ENCODE data around the gene PTPN3. TPM values are rescaled to one million over a fixed set of nuclear protein-coding genes. Genes with fewer than 3 reads are reported as not detected.
"Not testable (repeated sequence)": the region's sequence is repeated elsewhere in the genome, so short reads cannot be mapped to it uniquely, and the experiment has no call there.

PTPN3 gene
- total and polyA plus RNA-seq, 2 donors (not counting 1 experiment from before 2014, with no cell fraction given) = not detected

- Mint-ChIP-seq H3K27me3 (peaks cover 32% of the 10 kb centered on the region), H3K27ac (no peak overlapping the region), H3K4me1 (no peaks in the 10 kb centered on the region), H3K4me3 (no peak overlapping the region), H3K9me3 (ENCODE audit: insufficient read depth) (no peaks in the 10 kb centered on the region)
- intact Hi-C loops (cut with micrococcal nuclease) = no loop called here
- no peak overlapping the region for H3K27ac ChIP-seq (ENCODE audit: low read length in 2 of 2)
- CTCF ChIA-PET = interaction anchor here (0.5 kb wide), 1 partner anchor 22 kb away, joined by 3 read pairs; no protein-coding TSS in a partner anchor
- H3K4me3 ChIP-seq (ENCODE audit: control extremely low read depth in 1 of 5, extremely low read depth in 1 of 5, insufficient read depth in 1 of 5, low read depth in 2 of 5, low read length in 4 of 5) = no peak overlapping the region
- no peak overlapping the region for H3K9ac ChIP-seq (ENCODE audit: low read length)
- ATAC-seq (ENCODE audit: low read depth) = no peak
- no peaks in the 10 kb centered on the region for H3K27me3 ChIP-seq (replicated peaks in 1 of 4; ENCODE audit: control extremely low read depth in 1 of 4, control insufficient read depth in 3 of 4, insufficient read depth in 4 of 4, low read length in 3 of 4)
- H4K20me1 ChIP-seq (ENCODE audit: control insufficient read depth, insufficient read depth, low read length, poor library complexity, severe bottlenecking) = no peaks in the 10 kb centered on the region
- no CpG with 5 or more reads among the region's 5 CpGs for WGBS (ENCODE audit: insufficient coverage)
- no peak overlapping the region for H2AFZ ChIP-seq (ENCODE audit: insufficient read depth, low read depth, low read length, poor library complexity, severe bottlenecking)
- DNase-seq = no peak
- POLR2A ChIA-PET = no interaction called here
- H3K79me2 ChIP-seq (ENCODE audit: control insufficient read depth, insufficient read depth, low read length) = no peaks in the 10 kb centered on the region
- no peaks in the 10 kb centered on the region for H3K4me1 ChIP-seq (ENCODE audit: control insufficient read depth in 2 of 2, insufficient read depth in 2 of 2, low read length in 2 of 2)
- H3K9me3 ChIP-seq (ENCODE audit: control extremely low read depth in 1 of 3, control insufficient read depth in 2 of 3, insufficient read depth in 1 of 3, low read length in 2 of 3) = no peaks in the 10 kb centered on the region
- H3K4me2 ChIP-seq (replicated peaks; ENCODE audit: low read depth, low read length, poor library complexity, severe bottlenecking) = no peak overlapping the region
- no peaks in the 10 kb centered on the region for H3K36me3 ChIP-seq (replicated peaks in 1 of 2; ENCODE audit: control extremely low read depth in 1 of 2, control insufficient read depth in 1 of 2, extremely low read depth in 1 of 2, insufficient read depth in 2 of 2, low read length in 1 of 2)
- TF ChIP-seq CTCF (IDR thresholded peaks at IDR 0.05) = no peak
- TF ChIP-seq EZH2 (IDR thresholded peaks at IDR 0.05; ENCODE audit: borderline replicate concordance, insufficient read depth, low read depth, low read length, poor library complexity, severe bottlenecking) = no peak
Measured at GRCh38 chr9:109510506-109510905, 12.4 kb upstream of the PTPN3 start.

GRCh38 chr9:109510042-109510441 lies 11.9 kb upstream of the PTPN3 start:
- H2AFZ ChIP-seq (ENCODE audit: insufficient read depth, low read depth, low read length, poor library complexity, severe bottlenecking); H3K9ac ChIP-seq (ENCODE audit: low read length); H4K20me1 ChIP-seq (ENCODE audit: control insufficient read depth, insufficient read depth, low read length, poor library complexity, severe bottlenecking); ATAC-seq (ENCODE audit: low read depth); H3K27ac ChIP-seq (ENCODE audit: low read length in 2 of 2); H3K27ac Mint-ChIP-seq; H3K4me2 ChIP-seq (replicated peaks; ENCODE audit: low read depth, low read length, poor library complexity, severe bottlenecking); H3K4me1 Mint-ChIP-seq; intact Hi-C loops (cut with micrococcal nuclease); H3K4me3 ChIP-seq (ENCODE audit: control extremely low read depth in 1 of 5, extremely low read depth in 1 of 5, insufficient read depth in 1 of 5, low read depth in 2 of 5, low read length in 4 of 5); H3K4me1 ChIP-seq (ENCODE audit: control insufficient read depth in 2 of 2, insufficient read depth in 2 of 2, low read length in 2 of 2); H3K4me3 Mint-ChIP-seq; H3K27me3 ChIP-seq (replicated peaks in 1 of 4; ENCODE audit: control extremely low read depth in 1 of 4, control insufficient read depth in 3 of 4, insufficient read depth in 4 of 4, low read length in 3 of 4); DNase-seq; H3K79me2 ChIP-seq (ENCODE audit: control insufficient read depth, insufficient read depth, low read length); H3K9me3 Mint-ChIP-seq (ENCODE audit: insufficient read depth); POLR2A ChIA-PET; H3K9me3 ChIP-seq (ENCODE audit: control extremely low read depth in 1 of 3, control insufficient read depth in 2 of 3, insufficient read depth in 1 of 3, low read length in 2 of 3); H3K36me3 ChIP-seq (replicated peaks in 1 of 2; ENCODE audit: control extremely low read depth in 1 of 2, control insufficient read depth in 1 of 2, extremely low read depth in 1 of 2, insufficient read depth in 2 of 2, low read length in 1 of 2): not testable (repeated sequence)
- peaks cover 32% of the 10 kb centered on the region for H3K27me3 Mint-ChIP-seq
- WGBS (ENCODE audit: insufficient coverage) = 100% methylated on average over 1 of the region's 4 CpGs
- CTCF ChIA-PET = interaction anchor here (0.7 to 1.1 kb wide), 2 partner anchors 69 to 259 kb away, joined by 3 to 4 read pairs; no protein-coding TSS in a partner anchor

Measured in B cell (primary cell).